Tibial nerve (tissue), 3 donors: Measurements from ENCODE around the gene RIOX2.

Experiments used
- POLR2A ChIP-seq, 2 donors: fragments of 450-650 bp; IDR thresholded peaks; one replicate each; pipeline ENCODE4 v1.6.1; 2017; ENCODE audit warnings: antibody characterized with exemption in 2 of 2, mild to moderate bottlenecking in 2 of 2, moderate library complexity in 2 of 2
- TF ChIP-seq, protein P1 (sequence below), 5 experiments: fragments of 200-600 bp in 3 of 5; fragments of 450-650 bp in 2 of 5; sonication (generic) in 3 of 5; IDR thresholded peaks; one replicate each; pipeline ENCODE4 v1.5.1; 2016 to 2019; ENCODE audit warnings: antibody characterized with exemption in 5 of 5, mild to moderate bottlenecking in 3 of 5, moderate library complexity in 2 of 5

DNA sequence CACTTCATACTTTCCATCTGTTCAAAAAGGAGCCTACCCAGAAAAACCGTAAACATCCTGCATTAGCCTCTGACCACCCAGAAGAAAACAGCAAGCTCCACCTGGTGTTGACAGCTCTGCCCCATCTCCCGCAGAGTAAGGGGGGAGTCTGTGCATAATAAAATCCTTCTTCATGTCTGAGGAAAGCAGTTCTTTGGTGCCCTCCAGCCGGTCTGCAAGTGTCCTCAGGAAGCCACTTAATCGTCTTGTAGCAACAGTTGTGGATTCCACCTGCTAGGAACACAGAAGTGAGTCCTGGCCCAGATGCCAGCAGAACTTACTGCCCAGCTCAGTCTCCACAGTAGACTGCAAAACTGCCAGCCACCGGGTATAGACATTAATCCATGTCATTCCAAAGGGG is 22.5 kb downstream of the RIOX2 start:
- TF ChIP-seq, protein P1, sequence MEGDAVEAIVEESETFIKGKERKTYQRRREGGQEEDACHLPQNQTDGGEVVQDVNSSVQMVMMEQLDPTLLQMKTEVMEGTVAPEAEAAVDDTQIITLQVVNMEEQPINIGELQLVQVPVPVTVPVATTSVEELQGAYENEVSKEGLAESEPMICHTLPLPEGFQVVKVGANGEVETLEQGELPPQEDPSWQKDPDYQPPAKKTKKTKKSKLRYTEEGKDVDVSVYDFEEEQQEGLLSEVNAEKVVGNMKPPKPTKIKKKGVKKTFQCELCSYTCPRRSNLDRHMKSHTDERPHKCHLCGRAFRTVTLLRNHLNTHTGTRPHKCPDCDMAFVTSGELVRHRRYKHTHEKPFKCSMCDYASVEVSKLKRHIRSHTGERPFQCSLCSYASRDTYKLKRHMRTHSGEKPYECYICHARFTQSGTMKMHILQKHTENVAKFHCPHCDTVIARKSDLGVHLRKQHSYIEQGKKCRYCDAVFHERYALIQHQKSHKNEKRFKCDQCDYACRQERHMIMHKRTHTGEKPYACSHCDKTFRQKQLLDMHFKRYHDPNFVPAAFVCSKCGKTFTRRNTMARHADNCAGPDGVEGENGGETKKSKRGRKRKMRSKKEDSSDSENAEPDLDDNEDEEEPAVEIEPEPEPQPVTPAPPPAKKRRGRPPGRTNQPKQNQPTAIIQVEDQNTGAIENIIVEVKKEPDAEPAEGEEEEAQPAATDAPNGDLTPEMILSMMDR (IDR thresholded peaks at IDR 0.05), result no peak
- TF ChIP-seq POLR2A (IDR thresholded peaks at IDR 0.05), result no peak
